DND-41 (cell line): ENCODE measurements around the gene TYMS.
A peak's percentile ranks its signal among the peaks of the same experiment; 100 is the strongest.

Experiments
- ATAC-seq: fragments of 200-7000 bp; cut with Tn5 transposase; 3 replicates; pipeline ENCODE4 v1.9.1; 2021; ENCODE audit warnings: low read depth; ENCODE audit not compliant: insufficient read depth
- DNase-seq: peaks from one replicate; pipeline ENCODE4 v3.0.0-alpha.2; 2020
- H2AFZ ChIP-seq: 2 replicates; pipeline ENCODE4 v1.6.0; 2012; ENCODE audit warnings: low read depth, low read length
- H3K27ac ChIP-seq: 2 replicates; pipeline ENCODE4 v1.5.1; 2012; ENCODE audit warnings: low read length, inconsistent platforms
- H3K27me3 ChIP-seq: fragments of 200-600 bp; sonication (generic); 2 replicates; pipeline ENCODE4 v1.6.0; 2012; ENCODE audit warnings: low read length, mild to moderate bottlenecking, inconsistent platforms; ENCODE audit not compliant: insufficient read depth, poor library complexity
- H3K36me3 ChIP-seq: 2 replicates; pipeline ENCODE4 v1.5.1; 2012; ENCODE audit warnings: low read length, inconsistent platforms; ENCODE audit not compliant: insufficient read depth
- H3K4me1 ChIP-seq: 2 replicates; pipeline ENCODE4 v1.5.1; 2012; ENCODE audit warnings: mild to moderate bottlenecking, low read length; ENCODE audit not compliant: insufficient read depth
- H3K4me2 ChIP-seq: 2 replicates; pipeline ENCODE4 v1.6.0; 2012; ENCODE audit warnings: mild to moderate bottlenecking, moderate library complexity, low read length, inconsistent platforms; ENCODE audit not compliant: insufficient read depth
- H3K4me3 ChIP-seq, 2 experiments: fragments of 200-600 bp in 1 of 2; shearing (Covaris generic) in 1 of 2; 2 replicates each; pipeline ENCODE4 v1.5.1; 2012 to 2016; ENCODE audit warnings: inconsistent platforms in 2 of 2, low read length in 2 of 2, mild to moderate bottlenecking in 2 of 2, low read depth in 1 of 2, moderate library complexity in 1 of 2
- H3K79me2 ChIP-seq: 2 replicates; pipeline ENCODE4 v1.6.0; 2012; ENCODE audit warnings: low read length, inconsistent platforms; ENCODE audit not compliant: insufficient read depth
- H3K9ac ChIP-seq: 2 replicates; pipeline ENCODE4 v1.6.0; 2012; ENCODE audit warnings: low read depth, mild to moderate bottlenecking, inconsistent platforms, low read length, moderate library complexity
- H3K9me3 ChIP-seq: 2 replicates; pipeline ENCODE4 v1.5.1; 2012; ENCODE audit warnings: low read length, moderate library complexity, mild to moderate bottlenecking, inconsistent platforms; ENCODE audit not compliant: insufficient read depth, severe bottlenecking
- H4K20me1 ChIP-seq: 2 replicates; pipeline ENCODE4 v1.6.0; 2012; ENCODE audit warnings: low read length; ENCODE audit not compliant: insufficient read depth
- CTCF ChIP-seq: IDR thresholded peaks from 2 replicates; pipeline ENCODE4 v1.5.1; 2012; ENCODE audit warnings: borderline replicate concordance, low read length, moderate library complexity, mild to moderate bottlenecking; ENCODE audit not compliant: poor library complexity, severe bottlenecking; ENCODE audit errors: extremely low read depth
- EZH2 ChIP-seq: IDR thresholded peaks from 3 replicates; pipeline ENCODE4 v1.6.1; 2012; ENCODE audit warnings: borderline replicate concordance, low read depth, mild to moderate bottlenecking, moderate library complexity, low read length, inconsistent platforms; ENCODE audit not compliant: severe bottlenecking

TYMS gene

GRCh38 chr18:654601-655000 lies 2.9 kb upstream of the TYMS start:
- ATAC-seq (no peak), DNase-seq (no peak)
- H3K4me2 ChIP-seq: no peak overlapping the region
- H3K4me1 ChIP-seq: peaks cover 46% of the 10 kb centered on the region
- H3K9ac ChIP-seq: no peak overlapping the region
- TF ChIP-seq CTCF (no peak), EZH2 (no peak)
- H3K27ac ChIP-seq: no peak overlapping the region
- no peaks in the 10 kb centered on the region for H3K9me3 ChIP-seq
- H2AFZ ChIP-seq: no peak overlapping the region
- H3K27me3 ChIP-seq: no peaks in the 10 kb centered on the region
- H4K20me1 ChIP-seq: peaks cover 6% of the 10 kb centered on the region; the same call in 1 of the 2 replicates
- H3K4me3 ChIP-seq: no peak overlapping the region
- peaks cover 48% of the 10 kb centered on the region for H3K79me2 ChIP-seq
- peaks cover 20% of the 10 kb centered on the region for H3K36me3 ChIP-seq

DNA sequence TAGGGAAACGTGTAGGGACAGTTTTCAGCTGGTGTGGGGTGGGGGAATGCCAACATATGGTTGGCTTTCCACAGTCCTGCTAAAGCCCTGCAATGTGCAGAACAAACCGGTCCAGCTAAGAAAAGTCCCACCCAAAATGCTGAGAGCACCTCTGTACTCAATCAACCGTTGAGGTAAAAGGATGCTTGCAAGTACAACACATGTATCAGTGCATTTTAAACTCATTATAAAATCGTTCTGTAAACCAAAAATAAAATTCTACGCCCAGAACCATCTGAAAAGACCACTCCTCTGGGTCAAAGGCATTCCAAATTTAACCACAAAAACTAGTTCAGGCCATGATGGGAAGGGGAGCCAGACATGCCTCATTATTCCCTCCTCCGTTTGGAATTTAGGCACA lies 2.0 kb upstream of the TYMS start:
- H2AFZ ChIP-seq: no peak overlapping the region
- peaks cover 57% of the 10 kb centered on the region for H3K79me2 ChIP-seq
- TF ChIP-seq EZH2 (no peak), CTCF (no peak)
- no peak for ATAC-seq
- peak overlapping the region; percentile 73 for H3K4me2 ChIP-seq
- peaks cover 14% of the 10 kb centered on the region; the same call in 1 of the 2 replicates for H4K20me1 ChIP-seq
- no peak overlapping the region for H3K4me3 ChIP-seq
- no peak overlapping the region for H3K27ac ChIP-seq
- no peaks in the 10 kb centered on the region for H3K27me3 ChIP-seq
- H3K9ac ChIP-seq: no peak overlapping the region
- no peak for DNase-seq
- H3K36me3 ChIP-seq: peaks cover 29% of the 10 kb centered on the region
- H3K9me3 ChIP-seq: no peaks in the 10 kb centered on the region
- H3K4me1 ChIP-seq: peaks cover 46% of the 10 kb centered on the region

DNA sequence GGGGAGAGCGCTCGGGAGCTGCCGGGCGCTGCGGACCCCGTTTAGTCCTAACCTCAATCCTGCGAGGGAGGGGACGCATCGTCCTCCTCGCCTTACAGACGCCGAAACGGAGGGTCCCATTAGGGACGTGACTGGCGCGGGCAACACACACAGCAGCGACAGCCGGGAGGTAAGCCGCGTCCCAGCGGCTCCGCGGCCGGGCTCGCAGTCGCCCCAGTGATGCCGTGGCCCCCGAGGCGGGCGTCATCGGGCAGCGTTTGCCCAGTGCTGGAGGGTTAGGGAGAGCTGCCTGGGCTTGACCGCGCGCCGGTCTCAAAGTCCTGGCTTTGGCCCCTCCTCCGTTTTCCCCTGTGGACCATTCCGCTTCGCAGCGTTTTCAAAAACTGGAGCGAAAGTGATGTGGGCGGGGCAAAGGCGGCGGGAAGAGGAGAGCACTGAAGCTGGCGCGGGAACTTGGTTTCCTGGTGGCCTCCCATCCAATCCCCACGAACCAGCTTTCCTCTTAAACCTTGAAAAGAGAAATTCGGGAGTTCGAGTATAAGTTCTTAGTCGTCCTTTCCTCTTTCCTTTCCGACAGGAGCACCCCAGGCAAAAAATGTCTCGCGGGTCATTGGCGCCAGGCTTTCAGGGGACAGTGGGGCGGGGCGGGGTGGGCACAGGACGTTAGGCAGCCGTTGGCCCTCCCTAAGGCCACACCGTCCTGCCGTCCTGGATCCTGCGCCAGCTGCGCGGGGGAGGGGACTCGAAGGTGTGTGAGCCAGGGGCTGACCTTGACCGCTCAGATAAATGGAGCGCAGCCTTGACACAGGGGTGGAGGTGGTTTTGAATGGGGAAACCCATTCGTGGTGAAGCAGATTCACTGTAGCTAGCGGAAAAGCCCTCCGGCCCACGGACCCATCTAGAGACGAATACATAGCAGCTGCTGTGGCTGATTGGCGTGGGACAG lies 821 bp downstream of the TYMS start:
- Histone ChIP-seq H3K27ac (peak overlapping the region; percentile 95), H3K4me2 (peak overlapping the region; percentile 73), H4K20me1 (peaks cover 29% of the 10 kb centered on the region), H3K9me3 (no peaks in the 10 kb centered on the region), H3K9ac (peak overlapping the region; percentile 93), H3K36me3 (peaks cover 50% of the 10 kb centered on the region), H2AFZ (peak overlapping the region; percentile 82), H3K79me2 (peaks cover 71% of the 10 kb centered on the region), H3K4me3 (peak overlapping the region; percentile 49 to 81), H3K27me3 (no peaks in the 10 kb centered on the region), H3K4me1 (peaks cover 52% of the 10 kb centered on the region)
- TF ChIP-seq CTCF (no peak), EZH2 (no peak)
- DNase-seq (peak; percentile 92), ATAC-seq (peak; percentile 70)
